Measurements from ENCODE around the gene SUGT1.
"Not testable (repeated sequence)": the region's sequence is repeated elsewhere in the genome, so short reads cannot be mapped to it uniquely, and the experiment has no call there.

SUGT1 gene

DNA sequence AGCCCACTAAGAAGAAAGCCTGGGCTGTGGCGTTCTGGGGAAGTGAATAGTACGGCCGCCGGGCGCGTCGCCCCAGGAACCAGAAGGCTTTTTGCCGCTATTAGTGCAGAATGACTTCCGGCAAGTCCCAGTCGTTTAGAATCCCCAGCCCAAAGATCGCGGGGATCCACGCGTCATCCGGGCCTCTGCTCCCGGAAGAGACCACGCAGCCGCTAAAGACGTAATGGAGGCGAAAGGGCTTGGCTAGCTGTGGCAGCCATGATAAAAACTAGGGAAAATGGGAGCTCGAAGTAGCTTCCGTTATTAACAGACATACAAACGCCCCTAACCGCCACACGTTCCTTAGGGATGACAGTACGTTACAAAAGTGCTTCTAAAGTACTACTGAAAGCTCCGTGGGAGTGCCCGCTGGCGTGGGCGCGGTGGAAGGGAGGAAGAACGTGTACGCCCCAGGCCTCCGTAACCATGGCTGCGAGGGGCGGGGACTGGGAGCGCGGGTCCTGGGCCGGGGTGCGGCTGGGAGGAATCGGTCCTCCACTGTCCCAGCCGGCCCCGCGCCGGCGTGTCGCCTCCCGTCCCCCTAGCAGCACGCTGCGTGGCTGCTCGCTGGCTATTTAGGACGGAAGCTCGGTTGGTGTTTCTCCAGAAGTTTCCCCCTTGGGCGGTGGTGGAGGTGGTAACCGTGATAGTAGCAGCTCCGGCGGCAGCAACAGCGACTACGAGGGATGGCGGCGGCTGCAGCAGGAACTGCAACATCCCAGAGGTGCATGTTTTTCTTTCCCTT lies at the start of gene SUGT1:
SUGT1 (plus strand) TSS at position 641 of the 784 bp plus-strand sequence; CDS start at position 726, 85 bp downstream.
- peak; percentile 93 to 95 for DNase-seq

DNA sequence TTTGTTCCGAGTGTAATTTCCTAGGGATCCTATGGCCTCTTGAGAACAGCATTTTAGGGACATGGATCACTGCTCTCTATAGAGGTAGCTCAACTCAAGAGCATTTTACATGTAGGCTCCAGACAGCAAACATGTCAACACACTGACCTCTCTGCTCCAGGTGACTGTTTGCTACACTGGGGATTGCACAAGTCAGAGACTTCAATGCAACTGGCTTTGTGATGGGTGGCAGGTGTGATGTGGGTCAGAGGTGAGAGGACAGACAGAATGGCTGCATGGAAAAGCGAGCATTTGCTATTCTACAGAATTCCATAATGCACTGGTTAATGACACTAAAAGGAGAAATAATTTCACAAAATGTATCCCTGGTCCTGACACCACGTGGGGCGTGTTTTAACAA lies 49.3 kb upstream of the SUGT1 start:
- DNase-seq, result not testable (repeated sequence)

DNA sequence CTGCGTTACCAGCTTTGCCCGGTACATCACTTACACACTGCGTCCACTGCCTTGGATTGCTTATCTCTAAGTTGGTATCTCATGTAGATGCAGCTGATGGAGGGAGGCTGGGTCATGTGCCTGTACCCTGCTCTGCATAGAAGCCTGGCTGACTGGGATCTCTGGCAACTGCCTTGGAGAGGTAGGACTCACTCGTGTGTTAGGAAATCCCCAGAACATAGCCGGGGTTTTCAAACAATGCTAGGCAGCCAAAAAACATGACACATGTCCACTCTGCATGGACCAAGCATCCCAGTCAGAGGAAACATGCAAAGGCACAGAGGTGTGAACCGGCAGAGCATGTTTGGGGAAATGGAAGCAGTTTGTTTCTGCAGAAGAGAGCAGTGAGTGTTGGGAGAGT lies 46.5 kb upstream of the SUGT1 start:
- not testable (repeated sequence) for DNase-seq

DNA sequence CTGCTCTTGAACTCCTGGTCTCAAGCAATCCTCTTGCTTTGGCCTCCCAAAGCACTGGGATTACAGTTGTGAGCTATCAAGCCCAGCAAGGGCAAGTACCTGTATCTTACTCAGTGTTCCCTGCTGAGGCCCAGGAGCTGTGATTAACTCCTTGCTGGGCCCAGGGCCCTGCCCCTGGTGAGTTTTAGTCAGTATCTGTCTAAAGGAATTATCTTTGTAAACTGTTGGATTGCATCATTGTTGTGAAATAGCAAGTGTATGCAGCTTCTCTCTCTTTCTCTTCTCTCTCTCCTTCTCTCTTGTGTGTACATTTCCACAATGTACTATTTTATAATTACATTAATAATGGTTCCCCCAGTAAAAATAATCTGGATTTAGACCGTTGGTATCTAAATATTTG lies 45.8 kb upstream of the SUGT1 start:
- not testable (repeated sequence) for DNase-seq

DNA sequence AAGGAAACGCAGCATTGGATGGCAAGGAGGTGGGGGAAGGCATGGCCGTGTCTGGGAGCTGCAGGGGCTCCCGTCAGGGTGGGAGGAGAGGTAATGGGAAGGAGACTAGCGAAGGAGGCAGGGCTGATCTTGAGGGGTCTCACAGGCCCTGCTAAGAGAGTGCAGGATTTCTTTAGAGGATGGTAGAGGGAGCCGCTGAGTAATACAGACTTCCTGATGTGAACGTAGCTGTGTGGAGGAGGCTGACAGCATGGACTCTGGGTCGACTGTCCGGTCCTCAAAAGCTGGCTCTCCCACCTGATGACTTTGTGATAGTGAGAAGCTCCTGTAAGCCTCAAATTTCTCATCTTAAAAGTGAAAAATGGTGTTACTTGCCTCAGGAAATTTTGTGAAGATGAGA lies 44.5 kb upstream of the SUGT1 start:
- not testable (repeated sequence) for DNase-seq

DNA sequence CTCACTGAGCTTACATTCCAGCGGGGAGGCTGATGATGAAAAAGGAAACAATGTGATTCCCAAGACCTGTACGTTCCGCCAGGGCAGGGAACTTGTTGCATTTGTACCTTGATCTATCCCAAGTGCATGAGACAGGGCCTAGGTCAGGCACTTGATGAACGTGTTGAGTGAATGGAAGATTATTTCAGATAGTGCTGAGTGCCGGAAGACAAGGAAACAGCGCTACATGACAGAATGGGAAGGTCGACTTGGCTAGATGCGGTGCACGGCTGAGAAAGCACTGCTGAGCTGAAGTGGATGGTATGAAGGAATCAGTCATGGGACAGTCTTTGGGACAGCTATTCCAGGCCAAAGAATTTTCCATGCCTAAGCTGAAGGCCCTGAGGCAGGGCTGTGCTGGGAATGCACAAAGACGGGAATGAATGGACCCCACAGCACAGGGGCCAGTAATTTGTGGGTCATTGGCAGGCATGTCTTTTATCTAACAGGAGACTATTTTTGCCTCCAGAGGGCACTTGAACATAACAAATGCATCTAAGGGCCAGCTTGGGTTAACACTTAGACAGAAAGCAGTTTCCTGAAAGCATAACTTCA lies 43.5 kb upstream of the SUGT1 start:
- peak in 1 of 2 donors; percentile 59 for DNase-seq

DNA sequence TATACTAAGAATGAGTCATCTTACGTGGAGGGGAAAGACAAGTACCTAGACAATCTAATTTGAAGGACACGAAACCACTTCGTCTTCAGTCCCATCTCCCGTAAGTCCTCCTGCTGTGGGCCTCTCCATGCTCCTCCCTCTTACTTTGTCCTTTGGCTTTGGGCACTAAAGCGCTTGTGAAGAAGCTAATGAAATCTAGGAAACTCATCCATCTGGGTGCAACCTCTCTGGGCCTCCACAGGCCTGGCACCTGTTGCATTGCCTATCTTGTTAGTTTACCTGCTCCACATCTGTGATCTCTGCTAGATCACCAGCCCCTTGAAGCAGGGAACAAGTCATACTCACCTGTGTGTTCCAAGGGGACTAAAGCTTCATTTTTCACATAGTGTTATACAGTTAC lies 42.5 kb upstream of the SUGT1 start:
- not testable (repeated sequence) for DNase-seq

DNA sequence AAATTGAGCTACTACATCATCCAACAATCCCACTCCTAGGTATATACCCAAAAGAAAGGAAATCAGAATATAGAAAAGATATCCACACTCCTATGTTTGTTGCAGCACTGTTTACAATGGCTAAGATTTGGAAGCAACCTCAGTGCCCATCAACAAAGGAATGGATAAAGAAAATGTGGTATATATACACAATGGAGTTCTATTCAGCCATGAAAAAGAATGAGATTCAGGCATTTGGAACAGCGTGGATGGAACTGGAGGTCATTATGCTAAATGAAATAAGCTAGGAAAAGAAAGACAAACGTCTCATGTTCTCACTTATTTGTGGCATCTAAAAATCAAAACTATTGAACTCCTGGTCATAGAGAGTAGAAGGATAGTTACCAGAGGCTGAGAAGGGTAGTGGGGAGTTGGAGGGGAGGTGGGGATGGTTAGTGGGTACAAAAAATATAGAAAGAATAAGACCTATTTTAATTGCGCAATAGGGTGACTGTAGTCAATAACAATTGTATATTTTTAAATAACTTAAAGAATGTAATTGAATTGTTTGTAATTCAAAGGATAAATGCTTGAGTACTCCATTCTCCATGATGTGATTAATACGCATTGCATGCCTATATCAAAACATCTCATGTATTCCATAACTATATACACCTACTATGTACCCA lies 37.4 kb upstream of the SUGT1 start:
- DNase-seq, result no peak

DNA sequence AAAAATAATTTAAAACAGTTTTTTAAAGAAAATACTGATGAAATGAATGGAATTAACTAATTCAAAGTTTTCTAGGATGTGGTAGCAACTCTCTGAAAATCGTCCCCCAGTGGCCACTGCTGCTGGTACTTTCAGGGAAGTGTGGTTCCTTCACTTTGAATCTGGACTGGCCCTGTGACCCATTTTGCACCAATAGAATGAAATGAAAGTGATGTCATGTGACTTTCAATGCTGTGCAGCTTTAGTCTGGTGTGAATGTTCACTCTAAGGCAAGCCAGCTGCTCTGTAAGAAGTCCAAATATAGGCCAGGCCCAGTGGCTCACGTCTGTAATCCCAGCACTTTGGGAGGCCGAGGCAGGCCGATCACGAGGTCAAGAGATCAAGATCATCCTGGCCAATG lies 36.8 kb upstream of the SUGT1 start:
- DNase-seq, result peak in 1 of 2 donors; percentile 26

DNA sequence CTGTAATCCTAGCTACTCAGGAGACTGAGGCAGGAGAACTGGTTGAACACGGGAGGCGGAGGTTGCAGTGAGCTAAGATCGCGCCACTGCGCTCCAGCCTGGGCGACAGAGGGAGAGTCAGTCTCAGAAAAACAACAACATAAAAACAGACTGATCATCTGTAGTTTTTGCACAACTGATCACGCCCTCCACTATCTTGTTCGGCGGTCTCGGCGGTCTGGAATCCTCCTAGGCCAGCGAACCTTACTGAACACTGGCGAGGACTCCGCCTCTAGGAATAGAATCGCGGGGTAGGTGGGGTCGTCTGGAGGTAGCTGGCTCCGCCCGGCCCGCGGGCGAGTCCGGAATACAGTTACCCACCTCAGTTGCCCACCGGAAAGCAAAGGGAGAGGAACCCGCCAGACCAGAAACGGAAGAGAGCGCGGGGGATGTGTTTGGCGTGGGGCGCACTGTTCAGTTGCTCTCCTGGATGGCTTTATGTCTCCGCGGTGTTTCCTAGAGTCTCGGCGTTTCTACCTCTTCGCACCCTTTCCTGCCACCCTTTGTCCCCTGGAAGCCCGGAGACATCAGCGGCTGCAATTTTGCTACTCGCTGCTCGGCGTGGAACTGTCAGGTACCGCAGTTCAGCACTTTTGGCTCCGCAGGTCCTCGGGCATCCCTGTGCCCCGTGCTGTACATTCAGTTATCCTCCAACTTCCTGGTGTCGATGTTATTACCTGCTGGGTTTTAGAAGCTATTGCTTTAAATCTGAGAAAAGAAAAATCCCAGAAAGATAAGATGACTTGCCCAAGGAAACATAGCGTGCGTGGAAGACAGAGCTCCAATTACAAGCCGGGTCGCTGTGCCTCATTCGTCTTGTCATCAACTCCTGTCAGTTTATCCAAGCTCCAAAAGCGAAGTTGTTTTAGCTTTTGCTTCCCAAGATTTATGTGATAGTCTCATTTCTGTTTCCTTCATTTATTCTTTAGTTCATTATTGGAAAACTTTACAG lies 35.3 kb upstream of the SUGT1 start:
- DNase-seq, result peak; percentile 81 to 83

DNA sequence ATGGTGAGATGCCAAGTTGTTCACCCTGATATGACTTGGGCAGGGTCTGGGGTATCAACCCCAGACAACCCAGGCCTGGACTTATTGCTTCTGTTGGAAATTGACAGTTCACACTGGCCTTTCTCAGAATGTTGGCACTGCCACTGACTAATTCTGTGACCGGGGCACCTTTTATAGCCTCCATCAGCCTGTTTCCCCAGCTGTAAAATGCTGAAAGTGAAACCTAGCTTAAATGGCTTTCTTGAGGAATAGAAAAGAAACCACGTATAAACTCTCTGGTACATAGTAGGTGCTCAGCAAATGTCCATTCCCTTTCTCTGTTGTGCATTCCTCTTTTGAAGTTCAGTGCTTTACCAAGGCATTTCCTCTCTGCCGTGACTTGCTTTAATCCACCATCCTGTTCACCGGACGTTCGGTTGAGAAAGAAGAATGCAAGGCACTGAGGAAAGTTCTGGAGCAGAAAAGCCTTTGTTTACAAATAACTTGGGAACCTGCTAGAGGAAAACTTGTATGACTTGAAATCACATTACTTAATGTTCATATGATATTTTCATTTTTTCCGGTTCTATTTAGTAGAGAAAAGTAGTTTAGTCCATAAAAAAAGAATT lies 21.4 kb upstream of the SUGT1 start:
- DNase-seq, result not testable (repeated sequence)

DNA sequence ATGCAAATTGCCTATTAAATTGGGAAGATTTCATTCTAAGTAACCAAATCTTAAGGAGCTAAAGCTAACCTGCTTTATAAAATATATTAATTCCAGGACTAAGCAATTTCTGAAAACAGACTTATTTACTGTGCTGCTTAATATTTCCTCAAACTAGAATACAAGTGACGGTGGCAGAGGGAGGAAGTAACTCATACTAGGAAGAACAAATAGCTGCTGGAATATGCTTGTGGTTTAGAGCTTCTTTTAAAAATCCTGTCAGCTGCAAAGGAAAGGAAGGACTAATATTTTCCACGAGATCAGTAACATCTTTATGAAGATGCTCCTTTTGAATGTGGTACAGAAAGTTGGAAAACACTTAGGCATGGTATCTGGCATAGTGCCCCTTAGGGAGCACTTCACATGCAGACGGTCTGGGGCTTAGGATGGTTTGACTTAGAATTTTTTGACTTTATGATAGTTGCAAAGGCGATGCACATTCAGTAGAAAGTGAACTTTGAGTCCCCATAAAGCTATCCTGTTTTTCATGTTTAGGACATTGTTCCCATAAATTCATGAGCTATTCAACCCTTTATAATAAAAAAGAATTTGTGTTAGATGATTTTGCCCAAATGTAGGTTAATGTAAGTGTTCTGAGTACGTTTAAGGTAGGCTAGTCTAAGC lies 13.8 kb upstream of the SUGT1 start:
- no peak for DNase-seq

DNA sequence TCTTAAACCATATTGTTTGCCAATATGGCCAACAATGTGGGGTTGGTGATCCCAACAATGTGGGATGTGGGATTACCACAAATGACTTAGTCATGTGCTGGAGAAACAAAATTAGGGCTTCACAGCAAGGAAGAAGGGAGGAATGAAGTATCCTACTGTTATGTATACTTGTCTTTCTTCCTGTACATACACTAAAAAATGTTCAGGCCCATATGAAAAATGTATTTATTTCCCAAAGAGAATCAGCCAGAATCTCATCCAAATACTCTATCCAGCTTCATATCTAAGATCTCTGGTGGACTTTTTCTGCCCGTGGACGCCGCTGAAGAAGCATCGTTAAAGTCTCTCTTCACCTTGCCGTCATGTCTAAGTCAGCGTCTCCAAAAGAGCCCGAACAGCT lies 10.5 kb upstream of the SUGT1 start, which contains the start of gene HNRNPA1L2:
HNRNPA1L2 (plus strand) TSS at position 301 of the 400 bp plus-strand sequence; CDS start at position 363, 62 bp downstream.
- no peak for DNase-seq

DNA sequence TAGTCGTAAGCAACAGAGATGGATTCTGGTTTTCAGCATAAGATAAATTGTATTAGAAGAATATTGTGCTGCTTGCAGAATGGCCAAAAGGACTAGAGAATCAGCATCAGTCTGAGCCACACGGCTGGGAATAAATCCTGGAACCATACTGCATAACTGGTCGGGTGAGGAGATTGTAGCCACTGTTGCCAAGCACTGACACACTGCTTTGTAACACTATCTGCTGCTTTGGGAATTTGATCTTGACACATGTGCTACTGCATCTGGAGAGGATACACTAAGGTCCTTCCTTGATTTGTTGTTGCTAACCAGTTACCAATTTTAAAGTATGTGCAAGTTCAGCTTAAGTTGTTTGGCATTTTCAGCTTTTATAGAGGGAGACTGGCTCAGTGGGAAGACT lies 8.5 kb upstream of the SUGT1 start:
- DNase-seq, result no peak

DNA sequence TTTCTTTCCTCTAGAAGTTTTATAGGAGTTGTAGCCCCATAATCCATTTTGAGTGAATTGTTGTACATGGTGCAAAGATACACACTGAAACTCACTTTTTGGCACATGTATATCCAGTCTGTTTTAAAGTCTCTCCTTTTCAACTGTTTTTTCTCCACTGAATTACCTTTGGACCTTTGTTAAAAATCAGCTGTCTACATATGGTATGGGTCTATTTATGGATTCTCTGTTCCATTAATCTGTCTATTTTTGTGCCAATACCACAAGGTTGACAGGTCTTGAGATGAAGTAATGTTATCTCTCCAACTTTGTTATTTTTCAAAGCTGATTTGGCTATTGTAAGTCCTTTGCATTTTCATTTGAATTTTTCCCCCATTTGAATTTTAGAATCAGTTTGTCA lies 5.7 kb upstream of the SUGT1 start:
- DNase-seq, result no peak

DNA sequence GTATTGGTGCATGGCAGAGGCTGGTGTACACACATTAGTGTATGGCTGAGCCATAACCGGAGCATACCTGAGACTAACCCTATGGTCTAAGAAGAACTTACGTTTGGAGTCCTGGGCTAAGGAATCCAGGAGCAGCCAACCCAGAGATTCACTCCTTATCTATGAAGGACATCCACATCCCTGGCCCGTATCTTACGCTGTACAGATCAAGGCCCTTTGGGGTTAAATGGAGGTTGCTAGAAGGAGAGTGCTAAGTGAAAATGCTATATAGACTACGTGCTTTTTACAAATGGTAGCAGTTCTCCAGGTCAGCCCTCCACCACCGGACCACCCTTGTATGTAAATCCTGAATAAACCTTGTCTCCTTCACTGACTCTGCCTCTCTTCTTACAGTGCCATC lies 1.9 kb upstream of the SUGT1 start:
- no peak for DNase-seq

DNA sequence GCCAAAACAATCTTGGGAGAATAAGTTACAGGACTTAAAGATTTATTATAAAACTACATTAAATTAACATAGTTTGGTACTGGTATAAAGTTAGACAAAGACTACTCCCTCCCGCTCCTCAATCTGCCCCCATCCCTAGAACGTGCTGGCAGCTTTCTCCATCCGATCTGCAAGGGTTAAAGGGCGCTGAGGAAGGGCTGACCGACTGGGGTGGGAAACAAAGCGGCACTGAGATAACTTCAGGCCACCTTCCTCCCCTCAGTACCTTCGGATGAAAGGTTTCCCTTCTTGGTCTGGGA lies 790 bp upstream of the SUGT1 start:
- DNase-seq, result no peak

DNA sequence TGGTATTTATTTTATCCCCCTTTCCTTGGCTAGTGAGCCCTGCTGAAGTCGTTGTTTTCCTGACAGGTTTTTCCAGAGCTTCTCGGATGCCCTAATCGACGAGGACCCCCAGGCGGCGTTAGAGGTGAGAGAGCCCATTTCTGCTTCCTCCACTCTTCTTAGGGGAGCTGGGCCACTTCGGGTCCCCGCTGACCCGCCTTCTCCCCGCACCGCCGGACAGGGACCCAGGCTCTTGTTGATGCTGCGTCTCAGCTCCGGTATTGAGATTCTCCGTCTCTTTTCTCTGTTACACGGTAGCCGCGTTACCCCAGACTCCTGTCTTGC lies 306 bp downstream of the SUGT1 start:
- no peak for DNase-seq

DNA sequence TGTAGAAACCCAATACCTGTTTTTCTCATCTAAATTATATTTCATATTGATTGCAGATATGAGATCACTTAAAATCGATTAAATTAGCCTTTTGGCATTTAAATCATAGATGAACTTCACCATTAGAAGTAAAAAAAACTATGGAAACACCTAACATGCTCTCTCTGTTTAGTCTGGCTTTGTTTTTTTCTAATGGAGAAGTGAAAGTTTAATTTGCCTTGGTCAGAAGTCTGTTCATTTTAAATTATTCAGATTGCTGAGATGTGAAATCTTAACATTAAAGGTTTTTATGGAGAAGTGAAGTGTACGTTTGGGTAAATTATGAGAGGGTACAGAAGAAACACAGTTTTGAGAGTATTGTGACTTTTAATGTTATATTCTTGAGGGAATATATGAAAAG lies 6.7 kb downstream of the SUGT1 start:
- DNase-seq, result no peak

DNA sequence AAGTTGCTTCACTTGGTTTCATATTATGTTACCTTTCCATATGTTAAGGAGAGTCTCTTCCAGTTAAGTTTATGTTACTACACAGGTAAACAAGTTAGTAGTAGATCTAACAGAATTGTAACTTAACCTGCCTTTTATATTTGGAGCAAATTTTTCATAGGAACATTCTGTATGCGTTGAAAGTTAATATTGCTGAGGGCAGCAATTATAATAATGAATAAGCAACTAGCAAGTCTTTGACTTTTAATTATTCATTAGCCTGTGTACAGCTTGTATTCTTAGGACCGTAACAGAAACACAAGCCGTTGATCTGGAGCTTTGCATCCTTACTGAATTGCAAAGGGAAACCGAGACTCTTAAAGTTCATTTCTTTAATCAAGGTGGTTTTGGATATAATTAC lies 11.6 kb downstream of the SUGT1 start:
- no peak for DNase-seq

DNA sequence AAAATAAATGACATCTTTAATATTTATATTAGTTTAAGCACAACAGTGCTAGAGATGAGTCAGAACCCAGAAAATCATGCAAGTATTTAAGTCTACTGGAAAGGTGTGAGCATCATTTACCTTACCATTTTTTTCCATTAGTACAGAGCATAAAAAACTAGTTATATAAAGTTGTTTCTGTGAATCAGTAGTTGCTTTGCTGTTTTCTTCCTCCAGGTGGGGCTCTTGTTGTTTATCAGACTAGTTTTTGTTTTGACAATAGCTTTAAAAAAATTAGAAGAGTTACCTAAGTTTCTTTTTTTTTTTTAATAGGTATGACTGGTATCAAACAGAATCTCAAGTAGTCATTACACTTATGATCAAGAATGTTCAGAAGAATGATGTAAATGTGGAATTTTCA lies 12.7 kb downstream of the SUGT1 start:
- DNase-seq, result peak in 1 of 2 donors; percentile 26

DNA sequence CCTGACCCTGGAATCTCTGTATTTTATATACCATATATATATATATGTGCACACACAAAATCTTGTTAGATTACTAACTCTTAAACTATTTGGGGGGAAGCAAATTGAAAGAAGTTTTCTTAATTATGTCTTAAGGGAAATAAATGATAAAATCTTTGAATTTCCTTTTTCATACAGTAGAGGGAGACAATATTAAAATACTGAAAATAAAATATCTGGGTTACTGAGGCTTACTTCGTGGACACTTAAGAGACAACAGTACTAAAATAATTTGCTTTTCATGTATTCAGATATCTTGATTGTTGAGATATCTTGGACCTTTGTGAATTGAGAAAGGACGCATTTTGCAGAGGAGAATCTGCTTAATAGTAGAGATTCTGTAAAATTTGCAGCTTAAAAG lies 17.0 kb downstream of the SUGT1 start:
- no peak for DNase-seq
